GM03348 (cell line): ENCODE results near the gene C1orf21.
A peak's percentile ranks its signal among the peaks of the same experiment; 100 is the strongest.
"Not testable (repeated sequence)": the region's sequence is repeated elsewhere in the genome, so short reads cannot be mapped to it uniquely, and the experiment has no call there.

Experiments
- DNase-seq: peaks from one replicate; pipeline ENCODE4 v3.0.0; 2012; ENCODE audit warnings: low spot score

C1orf21 gene

GRCh38 chr1:184604152-184604900 is 217.5 kb downstream of the C1orf21 start:
- no peak for DNase-seq

DNA sequence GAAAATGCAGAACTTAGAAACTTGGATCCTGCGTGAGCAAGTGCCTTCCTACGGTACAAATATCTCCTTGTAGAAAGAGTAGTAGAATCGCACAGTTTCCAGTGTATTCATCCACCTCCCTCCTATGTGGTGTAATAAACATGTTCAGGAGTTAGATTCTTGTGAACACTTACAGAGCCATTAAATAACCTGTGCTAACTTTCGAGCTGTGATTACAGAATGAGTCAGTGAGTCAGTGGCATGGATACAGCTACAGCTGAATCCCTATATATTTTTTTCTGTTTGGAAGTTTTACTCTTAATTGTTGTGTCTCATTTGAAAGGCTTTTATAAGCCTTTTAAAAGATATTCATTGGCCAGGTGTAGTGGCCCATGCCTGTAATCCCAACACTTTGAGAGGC is 219.1 kb downstream of the C1orf21 start:
- DNase-seq: no peak

GRCh38 chr1:184606786-184607185 is 220.0 kb downstream of the C1orf21 start:
- no peak for DNase-seq

DNA sequence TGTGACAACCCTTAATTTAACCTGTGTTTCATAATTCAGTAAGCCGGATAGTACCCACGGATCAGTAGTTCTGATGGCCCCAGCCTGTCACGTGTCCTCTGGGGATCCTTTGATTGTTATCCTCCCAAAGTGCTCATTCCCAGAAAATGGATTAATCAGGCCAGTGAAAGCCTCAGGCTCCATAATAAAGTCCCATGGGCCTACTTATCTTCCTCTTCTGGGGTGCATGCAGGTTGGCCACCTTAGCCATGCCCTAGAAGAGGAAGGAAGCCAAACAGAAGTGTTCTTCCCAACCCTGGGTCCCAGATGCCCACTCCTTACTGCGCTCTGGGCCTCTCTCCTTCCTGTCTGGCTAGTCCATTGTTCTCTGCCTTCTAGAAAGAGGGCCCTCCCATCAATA is 221.8 kb downstream of the C1orf21 start:
- no peak for DNase-seq

- DNase-seq: no peak
Measured at GRCh38 chr1:184608990-184609389, 222.2 kb downstream of the C1orf21 start.

- DNase-seq: no peak
Measured at GRCh38 chr1:184610876-184611595, 224.2 kb downstream of the C1orf21 start.

DNA sequence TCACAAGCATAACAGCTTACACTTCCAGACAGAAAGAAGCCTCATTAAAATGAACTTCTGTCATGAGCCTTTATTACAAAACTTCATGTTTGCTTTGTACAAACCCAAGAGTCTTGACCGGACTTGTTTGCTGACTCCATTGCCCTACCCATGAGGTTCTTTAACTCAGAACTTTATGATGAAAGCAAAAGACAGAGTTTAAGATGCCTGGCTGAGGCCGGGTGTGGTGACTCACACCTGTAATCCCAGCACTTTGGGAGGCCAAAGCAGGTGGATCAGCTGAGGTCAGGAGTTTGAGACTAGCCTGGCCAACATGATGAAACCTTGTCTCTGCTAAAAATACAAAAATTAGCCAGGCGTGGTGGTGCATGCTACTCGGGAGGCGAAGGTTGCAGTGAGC is 225.4 kb downstream of the C1orf21 start:
- not testable (repeated sequence) for DNase-seq

DNA sequence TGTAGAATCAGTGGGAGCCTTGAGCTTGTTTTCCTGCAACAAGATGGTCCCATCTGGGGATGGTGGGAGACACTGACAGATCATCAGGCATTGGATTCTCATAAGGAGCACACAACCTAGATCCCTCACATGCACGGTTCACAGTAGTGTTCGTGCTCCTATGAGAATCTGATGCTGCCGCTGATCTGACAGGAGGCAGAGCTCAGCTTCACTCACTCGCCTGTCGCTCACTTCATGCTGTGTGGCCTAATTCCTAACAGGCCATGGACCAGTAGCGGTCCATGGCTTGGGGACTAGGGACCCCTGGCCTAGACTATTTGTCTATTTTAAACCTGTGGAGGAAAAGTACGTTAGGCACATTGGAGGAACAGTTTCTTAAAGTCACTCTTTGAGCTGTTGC is 227.8 kb downstream of the C1orf21 start:
- DNase-seq: no peak

- DNase-seq: no peak
Measured at GRCh38 chr1:184615301-184615700, 228.5 kb downstream of the C1orf21 start.

DNA sequence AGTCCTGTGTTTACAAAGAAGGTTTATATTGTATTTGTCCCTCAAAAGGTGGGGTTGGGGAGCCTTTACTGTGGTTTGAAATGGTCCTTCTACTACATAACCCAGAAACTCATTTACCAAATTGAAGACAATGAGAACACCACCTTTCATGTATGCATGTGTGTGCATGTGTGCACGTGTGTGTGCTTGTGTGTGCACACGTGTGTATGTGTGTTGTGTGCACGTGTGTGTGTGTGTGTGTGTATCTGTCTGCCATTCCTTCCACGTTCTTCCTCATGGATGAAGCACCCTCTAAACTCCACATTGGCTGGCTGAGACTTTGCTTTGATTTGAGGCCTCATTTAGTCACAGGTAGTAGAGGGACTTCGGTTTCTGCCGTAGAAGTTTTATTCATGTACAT is 229.7 kb downstream of the C1orf21 start:
- no peak for DNase-seq

- DNase-seq: no peak
Measured at GRCh38 chr1:184617433-184618029, 230.7 kb downstream of the C1orf21 start.

DNA sequence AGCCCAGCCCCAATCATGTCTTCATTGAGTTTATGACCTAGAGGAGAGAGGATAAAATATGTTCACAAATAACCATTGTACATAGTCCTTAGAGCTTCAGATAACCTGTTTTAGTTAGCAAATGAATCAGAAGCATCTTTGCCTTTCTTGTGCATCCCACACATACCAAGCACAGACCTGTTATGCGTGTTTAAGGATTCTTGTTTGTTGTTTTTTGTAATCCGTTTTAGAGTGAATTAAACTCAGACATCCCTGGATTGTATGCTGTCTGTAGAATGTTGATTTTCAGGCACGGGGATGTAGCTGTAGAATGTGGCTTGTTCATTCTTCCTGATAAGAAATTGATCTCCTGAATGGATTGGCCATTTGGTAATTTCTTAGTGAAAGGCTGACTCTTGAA is 232.0 kb downstream of the C1orf21 start:
- DNase-seq: no peak

DNA sequence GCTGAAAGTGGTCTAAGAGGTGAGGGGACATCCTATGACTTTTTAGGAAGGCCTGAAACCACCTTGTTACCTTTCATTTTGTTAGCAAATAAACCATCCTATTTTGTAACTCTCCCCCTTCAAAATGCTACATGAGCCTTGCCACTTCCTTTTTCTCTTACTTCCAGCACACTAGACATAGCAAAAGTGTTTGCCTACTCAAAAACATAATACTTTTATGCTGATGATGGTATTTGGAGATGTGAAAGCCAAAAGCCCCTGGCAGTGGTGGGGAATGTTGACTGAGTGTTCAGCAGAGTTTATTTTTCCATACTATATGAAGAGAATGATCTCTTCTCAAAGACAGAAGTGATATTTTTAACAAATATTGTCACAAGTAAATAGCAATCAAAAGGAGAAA is 233.6 kb downstream of the C1orf21 start:
- DNase-seq: no peak

DNA sequence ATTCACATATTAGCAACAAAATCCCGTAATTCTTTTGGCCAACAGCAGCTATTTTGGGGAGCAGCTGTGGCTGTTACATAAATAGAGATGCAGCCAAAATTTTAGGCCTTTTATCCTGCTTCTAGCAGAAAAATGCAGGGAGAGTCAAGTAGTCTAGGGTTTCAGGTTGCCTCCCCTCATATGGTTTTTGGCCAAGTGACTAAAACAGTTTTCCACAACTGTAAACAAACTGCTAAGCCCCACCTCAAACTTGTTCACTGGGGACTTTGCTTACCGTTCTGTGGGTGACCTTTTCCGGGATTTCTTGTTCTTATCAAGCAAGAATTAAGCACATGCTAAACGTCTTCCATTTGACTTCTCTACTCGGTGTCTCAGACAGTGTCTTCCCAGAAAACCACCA is 234.4 kb downstream of the C1orf21 start:
- DNase-seq: peak; percentile 41

- peak; percentile 81 for DNase-seq
Measured at GRCh38 chr1:184622136-184622823, 235.5 kb downstream of the C1orf21 start.

- no peak for DNase-seq
Measured at GRCh38 chr1:184623404-184623803, 236.6 kb downstream of the C1orf21 start.

GRCh38 chr1:184624051-184624450 is 237.2 kb downstream of the C1orf21 start:
- no peak for DNase-seq

GRCh38 chr1:184624626-184625025 is 237.8 kb downstream of the C1orf21 start:
- no peak for DNase-seq

DNA sequence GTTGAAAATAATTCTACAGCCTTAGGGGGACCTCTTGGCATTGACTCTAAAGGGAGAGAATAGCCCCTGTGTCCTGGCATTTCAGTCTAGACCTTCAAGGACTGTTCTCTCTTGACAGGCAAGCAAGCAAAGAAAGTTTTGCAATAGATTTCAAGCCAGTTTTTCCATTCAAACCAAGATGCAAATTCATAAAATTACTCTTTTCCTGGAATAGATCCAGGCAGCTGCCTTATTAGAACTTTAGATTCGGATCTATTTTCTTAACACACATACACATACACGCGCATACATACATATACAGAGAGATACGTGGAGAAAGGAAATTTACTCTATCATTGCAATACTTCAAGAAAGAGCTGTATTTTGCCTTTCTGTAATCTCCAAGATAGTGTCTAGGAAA is 238.4 kb downstream of the C1orf21 start:
- no peak for DNase-seq

DNA sequence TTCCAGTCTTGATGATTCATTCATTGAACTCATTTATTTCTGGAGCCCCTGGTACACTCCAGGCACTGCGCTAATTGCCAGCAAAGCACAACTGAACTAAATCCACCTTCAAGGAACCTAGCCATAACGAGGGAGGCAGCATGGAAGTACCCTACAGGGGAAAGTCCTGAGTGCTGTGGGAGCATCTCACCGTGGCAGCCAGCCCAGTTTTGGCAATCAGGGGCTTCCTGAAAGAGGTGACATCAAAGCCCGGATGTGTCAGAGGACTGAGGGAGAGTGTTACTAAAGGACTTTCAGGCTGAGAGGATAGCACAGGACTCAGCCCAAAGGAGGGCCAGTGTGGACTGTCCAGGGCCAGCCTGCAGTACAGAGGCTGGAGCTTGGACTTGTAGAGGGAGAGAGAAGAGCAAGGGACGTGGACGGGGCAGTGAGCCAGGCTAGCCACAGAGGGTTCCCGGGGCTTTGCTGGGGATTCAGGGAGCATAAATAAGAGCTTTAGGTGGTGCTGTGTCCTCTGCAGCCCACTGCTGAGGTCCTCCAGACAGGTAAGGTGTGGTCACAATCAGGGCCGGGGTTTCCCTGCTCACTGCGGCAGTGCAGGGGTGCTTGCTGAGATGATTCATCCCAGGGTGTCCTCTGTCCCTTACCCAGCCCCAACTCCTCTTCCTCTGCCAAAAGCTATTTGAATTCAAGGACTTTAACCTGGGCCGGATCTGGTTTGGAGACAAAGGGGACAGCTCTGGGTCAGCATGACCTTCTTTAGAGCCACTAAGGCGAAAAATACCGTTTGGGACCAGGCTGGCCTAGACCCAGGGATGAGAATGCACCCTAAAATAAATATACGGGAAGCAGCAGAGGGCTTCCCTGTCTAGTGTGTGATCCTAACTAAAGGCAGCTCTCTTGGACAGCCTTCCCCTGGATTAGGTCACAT is 239.5 kb downstream of the C1orf21 start:
- DNase-seq: no peak

GRCh38 chr1:184627007-184627341 is 240.1 kb downstream of the C1orf21 start:
- no peak for DNase-seq

- no peak for DNase-seq
Measured at GRCh38 chr1:184629266-184629665, 242.4 kb downstream of the C1orf21 start.
